Measurements from ENCODE around the gene DOCK9. TPM values are rescaled to one million over a fixed set of nuclear protein-coding genes. Genes with fewer than 3 reads are reported as not detected.

DOCK9 gene
- polyA plus RNA-seq, 3 donors, result 0.01 TPM; not detected in 2

GRCh38 chr13:98880677-98881076 lies 97.2 kb downstream of the DOCK9 start:
- TF ChIP-seq, protein P1, sequence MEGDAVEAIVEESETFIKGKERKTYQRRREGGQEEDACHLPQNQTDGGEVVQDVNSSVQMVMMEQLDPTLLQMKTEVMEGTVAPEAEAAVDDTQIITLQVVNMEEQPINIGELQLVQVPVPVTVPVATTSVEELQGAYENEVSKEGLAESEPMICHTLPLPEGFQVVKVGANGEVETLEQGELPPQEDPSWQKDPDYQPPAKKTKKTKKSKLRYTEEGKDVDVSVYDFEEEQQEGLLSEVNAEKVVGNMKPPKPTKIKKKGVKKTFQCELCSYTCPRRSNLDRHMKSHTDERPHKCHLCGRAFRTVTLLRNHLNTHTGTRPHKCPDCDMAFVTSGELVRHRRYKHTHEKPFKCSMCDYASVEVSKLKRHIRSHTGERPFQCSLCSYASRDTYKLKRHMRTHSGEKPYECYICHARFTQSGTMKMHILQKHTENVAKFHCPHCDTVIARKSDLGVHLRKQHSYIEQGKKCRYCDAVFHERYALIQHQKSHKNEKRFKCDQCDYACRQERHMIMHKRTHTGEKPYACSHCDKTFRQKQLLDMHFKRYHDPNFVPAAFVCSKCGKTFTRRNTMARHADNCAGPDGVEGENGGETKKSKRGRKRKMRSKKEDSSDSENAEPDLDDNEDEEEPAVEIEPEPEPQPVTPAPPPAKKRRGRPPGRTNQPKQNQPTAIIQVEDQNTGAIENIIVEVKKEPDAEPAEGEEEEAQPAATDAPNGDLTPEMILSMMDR (IDR thresholded peaks at IDR 0.05), result no peak
- Mint-ChIP-seq H3K4me3 (no peak overlapping the region), H3K9me3 (no peaks in the 10 kb centered on the region), H3K27ac (no peak overlapping the region), H3K4me1 (no peaks in the 10 kb centered on the region), H3K27me3 (ENCODE audit: low read depth in 3 of 3) (peaks cover 2 to 5% (median 4%) of the 10 kb centered on the region in 3 donors), H3K36me3 (no peaks in the 10 kb centered on the region)
- Histone ChIP-seq H2AFZ (ENCODE audit: insufficient read depth, low read depth, low read length, poor library complexity, severe bottlenecking) (no peak overlapping the region), H3K79me2 (ENCODE audit: insufficient read depth, low read length) (no peaks in the 10 kb centered on the region), H4K20me1 (ENCODE audit: insufficient read depth, low read length) (no peaks in the 10 kb centered on the region), H3K27ac (ENCODE audit: low read depth in 1 of 2, low read length in 2 of 2) (no peak overlapping the region), H3K4me3 (replicated peaks in 1 of 3; ENCODE audit: low read depth in 2 of 3, low read length in 3 of 3) (no peak overlapping the region), H3K27me3 (ENCODE audit: control insufficient read depth in 2 of 2, insufficient read depth in 2 of 2, low read length in 2 of 2) (no peaks in the 10 kb centered on the region), H3K4me1 (ENCODE audit: control insufficient read depth in 1 of 2, insufficient read depth in 2 of 2, low read length in 2 of 2) (no peaks in the 10 kb centered on the region), H3K4me2 (replicated peaks; ENCODE audit: extremely low read depth, low read length, poor library complexity, severe bottlenecking) (no peak overlapping the region), H3K9ac (ENCODE audit: insufficient read depth, low read length, poor library complexity, severe bottlenecking) (no peak overlapping the region), H3K9me3 (replicated peaks in 1 of 2; ENCODE audit: control insufficient read depth in 1 of 2, insufficient read depth in 1 of 2, low read length in 2 of 2) (no peaks in the 10 kb centered on the region), H3K36me3 (replicated peaks in 1 of 2; ENCODE audit: control insufficient read depth in 1 of 2, insufficient read depth in 2 of 2, low read length in 2 of 2) (no peaks in the 10 kb centered on the region)
- no peak for DNase-seq
- 100% methylated on average over 2 of the region's 2 CpGs for WGBS (ENCODE audit: insufficient coverage)
- intact Hi-C loops (cut with micrococcal nuclease), result no loop called here

DNA sequence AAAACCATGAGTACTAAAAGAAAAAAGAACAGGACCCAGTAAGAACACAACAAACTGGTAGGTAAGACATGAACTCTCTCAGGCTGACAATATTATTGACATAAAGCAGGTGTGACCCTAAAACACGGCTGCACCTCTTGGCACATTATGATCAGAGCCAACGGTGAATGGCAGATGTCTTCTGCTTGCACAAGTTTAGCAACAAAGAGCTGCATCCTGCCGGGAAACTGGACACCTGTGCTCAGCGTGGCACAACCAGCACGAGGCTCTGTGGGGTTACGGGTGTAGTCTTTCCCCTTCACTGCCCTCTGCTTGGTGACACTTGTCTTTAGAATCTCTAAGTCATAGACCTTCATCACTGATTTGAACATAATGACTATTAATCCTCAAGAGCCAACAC lies 97.9 kb downstream of the DOCK9 start:
- Histone ChIP-seq H4K20me1 (ENCODE audit: insufficient read depth, low read length) (no peaks in the 10 kb centered on the region), H3K79me2 (ENCODE audit: insufficient read depth, low read length) (no peaks in the 10 kb centered on the region), H3K4me2 (replicated peaks; ENCODE audit: extremely low read depth, low read length, poor library complexity, severe bottlenecking) (no peak overlapping the region), H3K4me1 (ENCODE audit: control insufficient read depth in 1 of 2, insufficient read depth in 2 of 2, low read length in 2 of 2) (no peaks in the 10 kb centered on the region), H3K9me3 (replicated peaks in 1 of 2; ENCODE audit: control insufficient read depth in 1 of 2, insufficient read depth in 1 of 2, low read length in 2 of 2) (no peaks in the 10 kb centered on the region), H3K27me3 (ENCODE audit: control insufficient read depth in 2 of 2, insufficient read depth in 2 of 2, low read length in 2 of 2) (no peaks in the 10 kb centered on the region), H3K4me3 (replicated peaks in 1 of 3; ENCODE audit: low read depth in 2 of 3, low read length in 3 of 3) (no peak overlapping the region), H3K27ac (ENCODE audit: low read depth in 1 of 2, low read length in 2 of 2) (no peak overlapping the region), H3K9ac (ENCODE audit: insufficient read depth, low read length, poor library complexity, severe bottlenecking) (no peak overlapping the region), H3K36me3 (replicated peaks in 1 of 2; ENCODE audit: control insufficient read depth in 1 of 2, insufficient read depth in 2 of 2, low read length in 2 of 2) (no peaks in the 10 kb centered on the region), H2AFZ (ENCODE audit: insufficient read depth, low read depth, low read length, poor library complexity, severe bottlenecking) (no peak overlapping the region)
- Mint-ChIP-seq H3K36me3 (no peaks in the 10 kb centered on the region), H3K4me3 (no peak overlapping the region), H3K27ac (no peak overlapping the region), H3K9me3 (no peaks in the 10 kb centered on the region), H3K27me3 (ENCODE audit: low read depth in 3 of 3) (peaks cover 2 to 5% (median 4%) of the 10 kb centered on the region in 3 donors), H3K4me1 (no peaks in the 10 kb centered on the region)
- 91% methylated on average over 6 of the region's 6 CpGs for WGBS (ENCODE audit: insufficient coverage)
- intact Hi-C loops (cut with micrococcal nuclease), result no loop called here
- DNase-seq, result no peak
- TF ChIP-seq, protein P1 (IDR thresholded peaks at IDR 0.05), result no peak

Data from CD14-positive monocyte (primary cell).